ENCODE data around the gene SEZ6L.

DNA sequence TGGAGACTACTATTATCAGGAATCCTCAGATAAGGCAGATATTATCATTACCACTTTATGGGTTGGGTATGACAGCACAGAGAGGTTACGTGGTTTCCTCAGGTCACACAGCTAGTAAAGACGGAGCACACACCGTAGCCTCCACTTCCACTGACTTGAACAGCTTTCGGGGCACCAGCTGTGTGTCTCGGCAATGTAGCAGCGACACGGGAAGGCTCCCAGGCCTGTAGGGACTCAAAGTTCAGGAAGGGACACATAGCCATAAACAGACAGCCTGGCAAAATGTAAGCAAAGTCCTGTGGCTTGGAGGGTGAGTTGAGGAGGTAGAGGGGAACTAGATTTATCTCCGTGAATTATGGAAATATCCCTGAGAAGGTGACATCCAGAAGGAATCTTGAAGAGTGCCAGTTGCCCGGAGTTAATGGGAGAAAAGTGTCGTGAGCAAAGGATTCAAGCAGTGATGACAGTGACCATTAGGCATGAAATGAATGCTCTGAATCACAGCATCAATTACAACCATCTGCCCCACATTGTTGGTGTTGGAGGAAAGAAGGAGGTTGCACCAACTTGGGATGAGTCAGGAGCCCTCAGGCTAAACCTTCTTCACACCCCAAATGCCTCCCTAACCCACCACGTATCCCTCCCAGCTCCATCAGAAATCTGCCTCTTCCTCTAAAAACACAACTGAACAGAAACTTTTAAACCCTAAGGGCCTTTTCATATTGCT is 153.1 kb downstream of the SEZ6L start:
- TF ChIP-seq, protein P1, sequence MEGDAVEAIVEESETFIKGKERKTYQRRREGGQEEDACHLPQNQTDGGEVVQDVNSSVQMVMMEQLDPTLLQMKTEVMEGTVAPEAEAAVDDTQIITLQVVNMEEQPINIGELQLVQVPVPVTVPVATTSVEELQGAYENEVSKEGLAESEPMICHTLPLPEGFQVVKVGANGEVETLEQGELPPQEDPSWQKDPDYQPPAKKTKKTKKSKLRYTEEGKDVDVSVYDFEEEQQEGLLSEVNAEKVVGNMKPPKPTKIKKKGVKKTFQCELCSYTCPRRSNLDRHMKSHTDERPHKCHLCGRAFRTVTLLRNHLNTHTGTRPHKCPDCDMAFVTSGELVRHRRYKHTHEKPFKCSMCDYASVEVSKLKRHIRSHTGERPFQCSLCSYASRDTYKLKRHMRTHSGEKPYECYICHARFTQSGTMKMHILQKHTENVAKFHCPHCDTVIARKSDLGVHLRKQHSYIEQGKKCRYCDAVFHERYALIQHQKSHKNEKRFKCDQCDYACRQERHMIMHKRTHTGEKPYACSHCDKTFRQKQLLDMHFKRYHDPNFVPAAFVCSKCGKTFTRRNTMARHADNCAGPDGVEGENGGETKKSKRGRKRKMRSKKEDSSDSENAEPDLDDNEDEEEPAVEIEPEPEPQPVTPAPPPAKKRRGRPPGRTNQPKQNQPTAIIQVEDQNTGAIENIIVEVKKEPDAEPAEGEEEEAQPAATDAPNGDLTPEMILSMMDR (IDR thresholded peaks at IDR 0.05) = no peak
- no peak for TF ChIP-seq POLR2A (IDR thresholded peaks at IDR 0.05)

Measured in adrenal gland (tissue), 5 donors.